Measurements from ENCODE around the gene CASP7. TPM values are rescaled to one million over a fixed set of nuclear protein-coding genes. Genes with fewer than 3 reads are reported as not detected.

Gene CASP7
- polyA plus RNA-seq, 3 donors: 9.9 to 26.1 (median 16.0) TPM

DNA sequence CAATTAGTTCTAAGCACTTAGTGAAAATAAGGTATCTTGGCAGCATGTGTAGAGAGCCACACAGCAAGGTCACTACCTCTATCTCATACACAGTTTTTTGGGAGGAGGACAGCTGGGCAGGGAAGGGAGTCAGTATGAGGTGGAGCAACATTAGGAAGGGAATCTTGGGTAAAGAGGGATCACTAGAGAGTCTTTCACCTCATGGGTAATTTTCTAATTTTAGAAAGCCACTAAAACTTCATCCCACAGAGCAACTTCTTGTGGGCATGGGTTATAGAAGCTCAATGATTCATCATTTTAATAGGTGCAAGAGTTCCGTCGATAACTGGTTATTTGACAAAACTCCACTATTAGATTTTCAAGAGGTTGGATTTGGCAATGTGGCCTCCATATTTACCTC lies 18.4 kb upstream of the CASP7 start:
- no peak overlapping the region for H3K4me3 ChIP-seq (replicated peaks in 1 of 3; ENCODE audit: low read depth in 2 of 3, low read length in 3 of 3)
- H3K27ac Mint-ChIP-seq: no peak overlapping the region
- no peak overlapping the region for H3K4me3 Mint-ChIP-seq
- no peaks in the 10 kb centered on the region for H3K4me1 ChIP-seq (ENCODE audit: control insufficient read depth in 1 of 2, insufficient read depth in 2 of 2, low read length in 2 of 2)
- H3K9me3 Mint-ChIP-seq: peaks cover 0 to 1% (median 0%) of the 10 kb centered on the region in 7 donors
- H3K36me3 Mint-ChIP-seq: no peaks in the 10 kb centered on the region
- H3K9me3 ChIP-seq (replicated peaks in 1 of 2; ENCODE audit: control insufficient read depth in 1 of 2, insufficient read depth in 1 of 2, low read length in 2 of 2): no peaks in the 10 kb centered on the region
- no peak overlapping the region for H3K4me2 ChIP-seq (replicated peaks; ENCODE audit: extremely low read depth, low read length, poor library complexity, severe bottlenecking)
- H3K27me3 ChIP-seq (ENCODE audit: control insufficient read depth in 2 of 2, insufficient read depth in 2 of 2, low read length in 2 of 2): peaks cover 0 to 3% of the 10 kb centered on the region in 2 donors
- H3K4me1 Mint-ChIP-seq: no peaks in the 10 kb centered on the region
- H4K20me1 ChIP-seq (ENCODE audit: insufficient read depth, low read length): no peaks in the 10 kb centered on the region
- no peak overlapping the region for H3K9ac ChIP-seq (ENCODE audit: insufficient read depth, low read length, poor library complexity, severe bottlenecking)
- no peaks in the 10 kb centered on the region for H3K36me3 ChIP-seq (replicated peaks in 1 of 2; ENCODE audit: control insufficient read depth in 1 of 2, insufficient read depth in 2 of 2, low read length in 2 of 2)
- DNase-seq: no peak
- no peak overlapping the region for H3K27ac ChIP-seq (ENCODE audit: low read depth in 1 of 2, low read length in 2 of 2)
- intact Hi-C loops (cut with micrococcal nuclease): no loop called here
- peaks cover 2 to 4% (median 3%) of the 10 kb centered on the region in 3 donors for H3K27me3 Mint-ChIP-seq (ENCODE audit: low read depth in 3 of 3)
- TF ChIP-seq, protein P1, sequence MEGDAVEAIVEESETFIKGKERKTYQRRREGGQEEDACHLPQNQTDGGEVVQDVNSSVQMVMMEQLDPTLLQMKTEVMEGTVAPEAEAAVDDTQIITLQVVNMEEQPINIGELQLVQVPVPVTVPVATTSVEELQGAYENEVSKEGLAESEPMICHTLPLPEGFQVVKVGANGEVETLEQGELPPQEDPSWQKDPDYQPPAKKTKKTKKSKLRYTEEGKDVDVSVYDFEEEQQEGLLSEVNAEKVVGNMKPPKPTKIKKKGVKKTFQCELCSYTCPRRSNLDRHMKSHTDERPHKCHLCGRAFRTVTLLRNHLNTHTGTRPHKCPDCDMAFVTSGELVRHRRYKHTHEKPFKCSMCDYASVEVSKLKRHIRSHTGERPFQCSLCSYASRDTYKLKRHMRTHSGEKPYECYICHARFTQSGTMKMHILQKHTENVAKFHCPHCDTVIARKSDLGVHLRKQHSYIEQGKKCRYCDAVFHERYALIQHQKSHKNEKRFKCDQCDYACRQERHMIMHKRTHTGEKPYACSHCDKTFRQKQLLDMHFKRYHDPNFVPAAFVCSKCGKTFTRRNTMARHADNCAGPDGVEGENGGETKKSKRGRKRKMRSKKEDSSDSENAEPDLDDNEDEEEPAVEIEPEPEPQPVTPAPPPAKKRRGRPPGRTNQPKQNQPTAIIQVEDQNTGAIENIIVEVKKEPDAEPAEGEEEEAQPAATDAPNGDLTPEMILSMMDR (IDR thresholded peaks at IDR 0.05): no peak
- no CpG with 5 or more reads among the region's 2 CpGs for WGBS (ENCODE audit: insufficient coverage)
- H3K79me2 ChIP-seq (ENCODE audit: insufficient read depth, low read length): no peaks in the 10 kb centered on the region
- no peak overlapping the region for H2AFZ ChIP-seq (ENCODE audit: insufficient read depth, low read depth, low read length, poor library complexity, severe bottlenecking)

DNA sequence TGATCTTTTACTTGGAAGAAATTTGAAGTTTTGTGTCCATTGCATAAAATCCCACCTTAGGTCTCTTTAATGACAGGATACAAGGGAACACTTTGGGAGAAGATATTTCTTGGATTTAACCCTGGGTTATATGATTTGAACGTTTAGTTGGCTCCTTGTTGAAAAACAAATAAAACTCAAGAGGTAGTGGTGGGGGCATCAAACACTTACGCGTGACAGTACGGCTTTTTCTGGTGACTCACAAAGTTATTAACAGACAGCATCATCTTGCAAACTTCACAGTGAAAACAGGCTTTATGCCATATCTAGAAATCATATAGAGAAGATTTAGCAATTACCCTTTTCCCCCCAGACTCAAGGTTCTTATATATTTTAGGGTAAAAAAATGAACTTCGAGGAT lies 16.6 kb upstream of the CASP7 start:
- H3K79me2 ChIP-seq (ENCODE audit: insufficient read depth, low read length): no peaks in the 10 kb centered on the region
- no peak for DNase-seq
- H3K27ac ChIP-seq (ENCODE audit: low read depth in 1 of 2, low read length in 2 of 2): no peak overlapping the region
- no peak overlapping the region for H3K4me2 ChIP-seq (replicated peaks; ENCODE audit: extremely low read depth, low read length, poor library complexity, severe bottlenecking)
- Mint-ChIP-seq H3K4me1 (peaks cover 9% of the 10 kb centered on the region), H3K36me3 (no peaks in the 10 kb centered on the region), H3K27me3 (ENCODE audit: low read depth in 3 of 3) (peaks cover 2 to 3% (median 2%) of the 10 kb centered on the region in 3 donors), H3K4me3 (no peak overlapping the region), H3K9me3 (peaks cover 0 to 1% (median 0%) of the 10 kb centered on the region in 7 donors), H3K27ac (no peak overlapping the region)
- TF ChIP-seq, protein P1 (IDR thresholded peaks at IDR 0.05): no peak
- H4K20me1 ChIP-seq (ENCODE audit: insufficient read depth, low read length): no peaks in the 10 kb centered on the region
- H3K36me3 ChIP-seq (replicated peaks in 1 of 2; ENCODE audit: control insufficient read depth in 1 of 2, insufficient read depth in 2 of 2, low read length in 2 of 2): no peaks in the 10 kb centered on the region
- no peak overlapping the region for H3K9ac ChIP-seq (ENCODE audit: insufficient read depth, low read length, poor library complexity, severe bottlenecking)
- no peaks in the 10 kb centered on the region for H3K9me3 ChIP-seq (replicated peaks in 1 of 2; ENCODE audit: control insufficient read depth in 1 of 2, insufficient read depth in 1 of 2, low read length in 2 of 2)
- H3K4me1 ChIP-seq (ENCODE audit: control insufficient read depth in 1 of 2, insufficient read depth in 2 of 2, low read length in 2 of 2): peaks cover 0 to 3% of the 10 kb centered on the region in 2 donors
- intact Hi-C loops (cut with micrococcal nuclease): no loop called here
- no peak overlapping the region for H3K4me3 ChIP-seq (replicated peaks in 1 of 3; ENCODE audit: low read depth in 2 of 3, low read length in 3 of 3)
- H3K27me3 ChIP-seq (ENCODE audit: control insufficient read depth in 2 of 2, insufficient read depth in 2 of 2, low read length in 2 of 2): no peaks in the 10 kb centered on the region
- no peak overlapping the region for H2AFZ ChIP-seq (ENCODE audit: insufficient read depth, low read depth, low read length, poor library complexity, severe bottlenecking)
- no CpG with 5 or more reads among the region's 5 CpGs for WGBS (ENCODE audit: insufficient coverage)

Data from CD14-positive monocyte (primary cell).